Esophagus squamous epithelium (tissue), 4 donors: ENCODE results near the gene SGPP1.

Experiments
- POLR2A ChIP-seq, 4 donors: fragments of 450-650 bp; IDR thresholded peaks; one replicate each; pipeline ENCODE4 v1.6.1; 2017; ENCODE audit warnings: antibody characterized with exemption in 4 of 4, mild to moderate bottlenecking in 4 of 4, moderate library complexity in 3 of 4
- TF ChIP-seq, protein P1 (sequence below), 6 experiments: fragments of 450-650 bp in 4 of 6; fragments of 200-600 bp in 2 of 6; sonication (generic) in 2 of 6; IDR thresholded peaks; one replicate each; pipeline ENCODE4 v1.5.1; 2016 to 2019; ENCODE audit warnings: antibody characterized with exemption in 6 of 6, mild to moderate bottlenecking in 4 of 6, moderate library complexity in 4 of 6

DNA sequence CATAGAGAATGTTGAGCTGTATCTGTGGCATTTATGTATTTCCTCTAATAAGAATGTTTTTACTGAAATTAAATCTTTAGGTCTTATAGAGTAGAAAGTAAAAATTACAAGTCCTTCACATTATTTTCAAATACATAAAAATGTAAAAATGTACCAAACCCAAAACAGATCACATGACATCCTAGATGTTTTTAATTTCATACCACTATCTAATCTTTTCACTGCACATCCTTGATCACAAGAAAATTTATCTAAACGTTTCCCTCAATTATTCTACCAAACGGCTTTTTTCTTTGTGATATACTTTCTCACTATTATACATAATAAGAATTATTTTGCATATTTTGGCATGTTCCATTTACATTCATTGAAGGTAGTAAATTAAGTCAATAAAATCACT, 18.3 kb downstream of the SGPP1 start:
- TF ChIP-seq POLR2A (IDR thresholded peaks at IDR 0.05), result no peak
- TF ChIP-seq, protein P1, sequence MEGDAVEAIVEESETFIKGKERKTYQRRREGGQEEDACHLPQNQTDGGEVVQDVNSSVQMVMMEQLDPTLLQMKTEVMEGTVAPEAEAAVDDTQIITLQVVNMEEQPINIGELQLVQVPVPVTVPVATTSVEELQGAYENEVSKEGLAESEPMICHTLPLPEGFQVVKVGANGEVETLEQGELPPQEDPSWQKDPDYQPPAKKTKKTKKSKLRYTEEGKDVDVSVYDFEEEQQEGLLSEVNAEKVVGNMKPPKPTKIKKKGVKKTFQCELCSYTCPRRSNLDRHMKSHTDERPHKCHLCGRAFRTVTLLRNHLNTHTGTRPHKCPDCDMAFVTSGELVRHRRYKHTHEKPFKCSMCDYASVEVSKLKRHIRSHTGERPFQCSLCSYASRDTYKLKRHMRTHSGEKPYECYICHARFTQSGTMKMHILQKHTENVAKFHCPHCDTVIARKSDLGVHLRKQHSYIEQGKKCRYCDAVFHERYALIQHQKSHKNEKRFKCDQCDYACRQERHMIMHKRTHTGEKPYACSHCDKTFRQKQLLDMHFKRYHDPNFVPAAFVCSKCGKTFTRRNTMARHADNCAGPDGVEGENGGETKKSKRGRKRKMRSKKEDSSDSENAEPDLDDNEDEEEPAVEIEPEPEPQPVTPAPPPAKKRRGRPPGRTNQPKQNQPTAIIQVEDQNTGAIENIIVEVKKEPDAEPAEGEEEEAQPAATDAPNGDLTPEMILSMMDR (IDR thresholded peaks at IDR 0.05), result no peak
